ENCODE measurements around the gene THSD4.

DNA sequence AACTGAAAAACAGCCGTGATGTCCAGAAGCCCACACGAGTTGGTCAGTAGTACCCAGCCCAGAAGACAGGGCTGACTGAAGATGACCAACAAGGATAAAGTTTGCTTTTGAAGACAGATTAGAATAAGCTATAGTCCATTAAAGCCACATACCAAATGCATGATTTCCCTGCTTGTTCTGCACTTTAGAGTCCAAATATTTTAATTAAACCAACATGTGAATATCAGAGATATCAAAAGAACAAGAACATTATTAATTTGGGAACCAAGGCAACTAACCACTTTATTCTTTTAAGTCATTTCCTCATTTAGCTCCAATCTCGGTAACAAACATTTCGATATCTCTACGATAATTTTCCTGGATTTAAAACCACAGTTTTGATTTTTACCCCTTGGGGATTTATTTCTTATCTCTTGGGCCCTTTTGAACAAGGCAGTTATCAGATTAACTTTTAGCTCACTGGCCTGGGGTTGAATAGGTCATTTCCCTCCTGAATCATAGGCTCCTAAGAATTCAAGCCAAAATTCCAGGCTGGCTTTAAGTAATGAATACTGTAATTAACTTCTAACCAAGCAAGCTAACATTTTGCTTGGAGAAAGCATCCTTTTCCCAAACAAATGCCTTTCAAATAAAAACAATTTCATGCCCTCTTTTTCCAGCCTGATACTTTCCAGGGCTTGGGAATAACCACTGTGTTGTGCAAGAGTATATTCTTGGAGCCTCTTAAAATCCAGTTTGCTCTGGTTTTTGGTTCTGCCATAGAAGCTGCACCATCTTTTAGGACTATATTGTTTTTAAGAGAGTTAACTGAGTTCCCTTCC is 592.2 kb downstream of the THSD4 start:
- TF ChIP-seq, protein P1, sequence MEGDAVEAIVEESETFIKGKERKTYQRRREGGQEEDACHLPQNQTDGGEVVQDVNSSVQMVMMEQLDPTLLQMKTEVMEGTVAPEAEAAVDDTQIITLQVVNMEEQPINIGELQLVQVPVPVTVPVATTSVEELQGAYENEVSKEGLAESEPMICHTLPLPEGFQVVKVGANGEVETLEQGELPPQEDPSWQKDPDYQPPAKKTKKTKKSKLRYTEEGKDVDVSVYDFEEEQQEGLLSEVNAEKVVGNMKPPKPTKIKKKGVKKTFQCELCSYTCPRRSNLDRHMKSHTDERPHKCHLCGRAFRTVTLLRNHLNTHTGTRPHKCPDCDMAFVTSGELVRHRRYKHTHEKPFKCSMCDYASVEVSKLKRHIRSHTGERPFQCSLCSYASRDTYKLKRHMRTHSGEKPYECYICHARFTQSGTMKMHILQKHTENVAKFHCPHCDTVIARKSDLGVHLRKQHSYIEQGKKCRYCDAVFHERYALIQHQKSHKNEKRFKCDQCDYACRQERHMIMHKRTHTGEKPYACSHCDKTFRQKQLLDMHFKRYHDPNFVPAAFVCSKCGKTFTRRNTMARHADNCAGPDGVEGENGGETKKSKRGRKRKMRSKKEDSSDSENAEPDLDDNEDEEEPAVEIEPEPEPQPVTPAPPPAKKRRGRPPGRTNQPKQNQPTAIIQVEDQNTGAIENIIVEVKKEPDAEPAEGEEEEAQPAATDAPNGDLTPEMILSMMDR (IDR thresholded peaks at IDR 0.05) = no peak
- TF ChIP-seq RFX5 (IDR thresholded peaks at IDR 0.05) = no peak
- TF ChIP-seq, protein P2, sequence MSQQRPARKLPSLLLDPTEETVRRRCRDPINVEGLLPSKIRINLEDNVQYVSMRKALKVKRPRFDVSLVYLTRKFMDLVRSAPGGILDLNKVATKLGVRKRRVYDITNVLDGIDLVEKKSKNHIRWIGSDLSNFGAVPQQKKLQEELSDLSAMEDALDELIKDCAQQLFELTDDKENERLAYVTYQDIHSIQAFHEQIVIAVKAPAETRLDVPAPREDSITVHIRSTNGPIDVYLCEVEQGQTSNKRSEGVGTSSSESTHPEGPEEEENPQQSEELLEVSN (IDR thresholded peaks at IDR 0.05; ENCODE audit: borderline replicate concordance, low read depth) = no peak
- no peak; a peak in 1 of 4 replicates for TF ChIP-seq CEBPB (IDR thresholded peaks at IDR 0.05)
- TF ChIP-seq POLR2A (IDR thresholded peaks at IDR 0.05; ENCODE audit: low read length) = no peak
- TF ChIP-seq RAD21 (conservative IDR thresholded peaks at IDR 0.05 in 1 of 2, IDR thresholded peaks at IDR 0.05 in 1 of 2) = no peak
- TF ChIP-seq, protein P3, sequence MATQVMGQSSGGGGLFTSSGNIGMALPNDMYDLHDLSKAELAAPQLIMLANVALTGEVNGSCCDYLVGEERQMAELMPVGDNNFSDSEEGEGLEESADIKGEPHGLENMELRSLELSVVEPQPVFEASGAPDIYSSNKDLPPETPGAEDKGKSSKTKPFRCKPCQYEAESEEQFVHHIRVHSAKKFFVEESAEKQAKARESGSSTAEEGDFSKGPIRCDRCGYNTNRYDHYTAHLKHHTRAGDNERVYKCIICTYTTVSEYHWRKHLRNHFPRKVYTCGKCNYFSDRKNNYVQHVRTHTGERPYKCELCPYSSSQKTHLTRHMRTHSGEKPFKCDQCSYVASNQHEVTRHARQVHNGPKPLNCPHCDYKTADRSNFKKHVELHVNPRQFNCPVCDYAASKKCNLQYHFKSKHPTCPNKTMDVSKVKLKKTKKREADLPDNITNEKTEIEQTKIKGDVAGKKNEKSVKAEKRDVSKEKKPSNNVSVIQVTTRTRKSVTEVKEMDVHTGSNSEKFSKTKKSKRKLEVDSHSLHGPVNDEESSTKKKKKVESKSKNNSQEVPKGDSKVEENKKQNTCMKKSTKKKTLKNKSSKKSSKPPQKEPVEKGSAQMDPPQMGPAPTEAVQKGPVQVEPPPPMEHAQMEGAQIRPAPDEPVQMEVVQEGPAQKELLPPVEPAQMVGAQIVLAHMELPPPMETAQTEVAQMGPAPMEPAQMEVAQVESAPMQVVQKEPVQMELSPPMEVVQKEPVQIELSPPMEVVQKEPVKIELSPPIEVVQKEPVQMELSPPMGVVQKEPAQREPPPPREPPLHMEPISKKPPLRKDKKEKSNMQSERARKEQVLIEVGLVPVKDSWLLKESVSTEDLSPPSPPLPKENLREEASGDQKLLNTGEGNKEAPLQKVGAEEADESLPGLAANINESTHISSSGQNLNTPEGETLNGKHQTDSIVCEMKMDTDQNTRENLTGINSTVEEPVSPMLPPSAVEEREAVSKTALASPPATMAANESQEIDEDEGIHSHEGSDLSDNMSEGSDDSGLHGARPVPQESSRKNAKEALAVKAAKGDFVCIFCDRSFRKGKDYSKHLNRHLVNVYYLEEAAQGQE (IDR thresholded peaks at IDR 0.05) = no peak
- TF ChIP-seq, protein P4, sequence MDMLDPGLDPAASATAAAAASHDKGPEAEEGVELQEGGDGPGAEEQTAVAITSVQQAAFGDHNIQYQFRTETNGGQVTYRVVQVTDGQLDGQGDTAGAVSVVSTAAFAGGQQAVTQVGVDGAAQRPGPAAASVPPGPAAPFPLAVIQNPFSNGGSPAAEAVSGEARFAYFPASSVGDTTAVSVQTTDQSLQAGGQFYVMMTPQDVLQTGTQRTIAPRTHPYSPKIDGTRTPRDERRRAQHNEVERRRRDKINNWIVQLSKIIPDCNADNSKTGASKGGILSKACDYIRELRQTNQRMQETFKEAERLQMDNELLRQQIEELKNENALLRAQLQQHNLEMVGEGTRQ (IDR thresholded peaks at IDR 0.05) = no peak
- TF ChIP-seq HOXB5 (CRISPR knock-in tag; IDR thresholded peaks at IDR 0.05) = no peak
- no peak for TF ChIP-seq MAZ (IDR thresholded peaks at IDR 0.05; ENCODE audit: borderline replicate concordance, low read depth, low read length)
- TF ChIP-seq ESRRA (IDR thresholded peaks at IDR 0.05; ENCODE audit: borderline replicate concordance, low read length) = no peak
- no peak for TF ChIP-seq EP300 (IDR thresholded peaks at IDR 0.05)

Data from A549 (cell line).